HepG2 (cell line): ENCODE data around the gene APOC1. TPM values are rescaled to one million over a fixed set of nuclear protein-coding genes. Genes with fewer than 3 reads are reported as not detected.
A peak's percentile ranks its signal among the peaks of the same experiment; 100 is the strongest.

Experiments used
- ATRX ChIP-seq: sonication (generic); formaldehyde crosslinking; IDR thresholded peaks from 2 replicates; pipeline ENCODE4 v1.4.0; 2020; ENCODE audit warnings: missing genetic modification reagents, borderline replicate concordance
- BRD4 ChIP-seq: sonication (generic); formaldehyde crosslinking; IDR thresholded peaks from 2 replicates; pipeline ENCODE4 v1.4.0; 2020; ENCODE audit warnings: missing genetic modification reagents
- CAMTA2 ChIP-seq: sonication (generic); formaldehyde crosslinking; IDR thresholded peaks from 2 replicates; pipeline ENCODE4 v1.4.0; 2020; ENCODE audit warnings: mild to moderate bottlenecking, missing genetic modification reagents, borderline replicate concordance
- CCDC6 ChIP-seq: sonication (generic); formaldehyde crosslinking; IDR thresholded peaks from 2 replicates; pipeline ENCODE4 v1.8.1; 2022; ENCODE audit warnings: mild to moderate bottlenecking, missing genetic modification reagents, moderate library complexity
- CENPT ChIP-seq: sonication (generic); formaldehyde crosslinking; IDR thresholded peaks from 2 replicates; pipeline ENCODE4 v1.8.0; 2022; ENCODE audit warnings: low read depth, mild to moderate bottlenecking, moderate library complexity, missing genetic modification reagents
- ELF1 ChIP-seq: sonication (generic); formaldehyde crosslinking; IDR thresholded peaks from 2 replicates; pipeline ENCODE4 v1.4.0; 2020; ENCODE audit warnings: missing genetic modification reagents
- HIVEP1 ChIP-seq: sonication (generic); formaldehyde crosslinking; IDR thresholded peaks from 2 replicates; pipeline ENCODE4 v1.4.0; 2020; ENCODE audit warnings: mild to moderate bottlenecking, missing genetic modification reagents
- HMGA1 ChIP-seq: sonication (generic); formaldehyde crosslinking; conservative IDR thresholded peaks from 2 replicates; pipeline ENCODE4 v1.4.0; 2020; ENCODE audit warnings: missing genetic modification reagents
- MTF2 ChIP-seq: sonication (generic); formaldehyde crosslinking; IDR thresholded peaks from 2 replicates; pipeline ENCODE4 v1.5.0; 2020; ENCODE audit warnings: missing genetic modification reagents, borderline replicate concordance
- TBL1XR1 ChIP-seq: fragments of 150-350 bp; IDR thresholded peaks from 2 replicates; pipeline ENCODE4 v1.6.1; 2014; ENCODE audit warnings: borderline replicate concordance, low read length; ENCODE audit not compliant: partially characterized antibody
- THAP11 ChIP-seq: IDR thresholded peaks from 2 replicates; pipeline ENCODE4 v1.6.1; 2016; ENCODE audit warnings: missing biosample characterization, missing genetic modification reagents
- TP53 ChIP-seq: sonication (generic); formaldehyde crosslinking; conservative IDR thresholded peaks from 2 replicates; pipeline ENCODE4 v1.4.0; 2020; ENCODE audit warnings: missing genetic modification reagents
- ZBTB7B ChIP-seq: sonication (generic); formaldehyde crosslinking; IDR thresholded peaks from 2 replicates; pipeline ENCODE4 v1.4.0; 2020; ENCODE audit warnings: missing genetic modification reagents
- ZNF441 ChIP-seq: sonication (generic); formaldehyde crosslinking; IDR thresholded peaks from 2 replicates; pipeline ENCODE4 v1.7.0; 2021; ENCODE audit warnings: missing genetic modification reagents, borderline replicate concordance
- ZNF678 ChIP-seq: sonication (generic); formaldehyde crosslinking; IDR thresholded peaks from 2 replicates; pipeline ENCODE4 v1.4.0; 2020; ENCODE audit warnings: mild to moderate bottlenecking, missing genetic modification reagents
- ZSCAN21 ChIP-seq: sonication (generic); formaldehyde crosslinking; IDR thresholded peaks from 2 replicates; pipeline ENCODE4 v1.8.0; 2022; ENCODE audit warnings: mild to moderate bottlenecking, missing genetic modification reagents, moderate library complexity, borderline replicate concordance
- polyA plus RNA-seq, 8 experiments: library from polyadenylated mRNA; depleted of rRNA in 3 of 8; stranded (reverse) in 7 of 8; unstranded in 1 of 8; fragments of >200 nt; fragmentation: Illumina TruSeq in 4 of 8; extraction: Trizol in 4 of 8; gene quantifications; 2 replicates each; pipeline versions ENCODE4 v1.2.1 to v1.2.3, GENCODE V29; 2011 to 2016; ENCODE audit warnings: low read depth in 4 of 8, missing spikeins in 1 of 8, mixed read lengths in 1 of 8; ENCODE audit not compliant: insufficient read depth in 1 of 8
- total RNA-seq, 5 experiments: library from RNA; depleted of rRNA; stranded (reverse); fragments of >200 nt; fragmentation: Illumina TruSeq; extraction: Trizol; gene quantifications; 2 replicates each; pipeline ENCODE4 v1.2.3, GENCODE V29; 2016; ENCODE audit warnings: low read depth in 1 of 5
- TF ChIP-seq, protein P1 (sequence below): IDR thresholded peaks from 2 replicates; pipeline ENCODE4 v1.6.1; 2016; ENCODE audit warnings: low read depth
- TF ChIP-seq, protein P2 (sequence below): sonication (generic); formaldehyde crosslinking; conservative IDR thresholded peaks from 2 replicates; pipeline ENCODE4 v1.4.0; 2020; ENCODE audit warnings: mild to moderate bottlenecking, missing genetic modification reagents, moderate library complexity
- TF ChIP-seq, protein P3 (sequence below): IDR thresholded peaks from 2 replicates; pipeline ENCODE4 v1.4.0; 2020; ENCODE audit warnings: mild to moderate bottlenecking, missing genetic modification reagents
- TF ChIP-seq, protein P4 (sequence below): sonication (generic); formaldehyde crosslinking; IDR thresholded peaks from 2 replicates; pipeline ENCODE4 v1.4.0; 2020; ENCODE audit warnings: missing genetic modification reagents

Gene APOC1
- total and polyA plus RNA-seq, 2 of the 13 experiments (the other 11 are each of a cell fraction or from before 2014, with no cell fraction given) = 600 to 1,235 TPM

DNA sequence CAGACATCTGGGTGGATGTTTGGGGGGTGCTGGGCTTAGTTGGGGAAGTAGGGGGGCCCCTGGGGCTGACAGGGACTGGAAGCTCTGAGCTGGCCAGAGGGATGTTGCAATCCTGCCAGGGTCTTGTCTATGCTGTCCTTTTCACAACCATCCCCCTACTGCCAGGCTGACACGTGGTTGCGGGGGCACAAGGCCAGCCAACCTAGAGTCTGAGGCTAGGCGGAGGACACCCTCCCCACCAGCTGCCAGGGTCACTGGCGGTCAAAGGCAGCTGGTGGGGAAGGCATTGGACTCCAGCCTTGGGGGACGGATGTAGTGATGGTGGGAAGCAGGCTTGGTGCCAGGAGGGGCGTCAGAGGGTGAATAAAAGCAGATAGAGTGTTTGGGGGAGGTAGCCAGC is 1.6 kb upstream of the APOC1 start (continued):
- TF ChIP-seq CCDC6 (CRISPR knock-in tag) = peak; percentile 62; the same call in 1 of the 2 replicates
- TF ChIP-seq, protein P1, sequence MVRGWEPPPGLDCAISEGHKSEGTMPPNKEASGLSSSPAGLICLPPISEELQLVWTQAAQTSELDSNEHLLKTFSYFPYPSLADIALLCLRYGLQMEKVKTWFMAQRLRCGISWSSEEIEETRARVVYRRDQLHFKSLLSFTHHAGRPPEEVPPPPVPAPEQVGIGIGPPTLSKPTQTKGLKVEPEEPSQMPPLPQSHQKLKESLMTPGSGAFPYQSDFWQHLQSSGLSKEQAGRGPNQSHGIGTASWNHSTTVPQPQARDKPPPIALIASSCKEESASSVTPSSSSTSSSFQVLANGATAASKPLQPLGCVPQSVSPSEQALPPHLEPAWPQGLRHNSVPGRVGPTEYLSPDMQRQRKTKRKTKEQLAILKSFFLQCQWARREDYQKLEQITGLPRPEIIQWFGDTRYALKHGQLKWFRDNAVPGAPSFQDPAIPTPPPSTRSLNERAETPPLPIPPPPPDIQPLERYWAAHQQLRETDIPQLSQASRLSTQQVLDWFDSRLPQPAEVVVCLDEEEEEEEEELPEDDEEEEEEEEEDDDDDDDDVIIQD (CRISPR knock-in tag) = 0 out of 2 replicates have a peak, but pooled peaks have one; percentile 26
- TF ChIP-seq ZSCAN21 (CRISPR knock-in tag) = peak; percentile 47; the same call in 1 of the 2 replicates
- no peak for TF ChIP-seq TP53 (CRISPR knock-in tag)
- peak; percentile 86 for TF ChIP-seq TBL1XR1
- TF ChIP-seq BRD4 (CRISPR knock-in tag) = 0 out of 2 replicates have a peak, but pooled peaks have one; percentile 32
- TF ChIP-seq HMGA1 (CRISPR knock-in tag) = no peak
- TF ChIP-seq ZNF441 (CRISPR knock-in tag) = no peak
- TF ChIP-seq ELF1 = peak; percentile 41; the same call in 1 of the 2 replicates
- TF ChIP-seq, protein P2, sequence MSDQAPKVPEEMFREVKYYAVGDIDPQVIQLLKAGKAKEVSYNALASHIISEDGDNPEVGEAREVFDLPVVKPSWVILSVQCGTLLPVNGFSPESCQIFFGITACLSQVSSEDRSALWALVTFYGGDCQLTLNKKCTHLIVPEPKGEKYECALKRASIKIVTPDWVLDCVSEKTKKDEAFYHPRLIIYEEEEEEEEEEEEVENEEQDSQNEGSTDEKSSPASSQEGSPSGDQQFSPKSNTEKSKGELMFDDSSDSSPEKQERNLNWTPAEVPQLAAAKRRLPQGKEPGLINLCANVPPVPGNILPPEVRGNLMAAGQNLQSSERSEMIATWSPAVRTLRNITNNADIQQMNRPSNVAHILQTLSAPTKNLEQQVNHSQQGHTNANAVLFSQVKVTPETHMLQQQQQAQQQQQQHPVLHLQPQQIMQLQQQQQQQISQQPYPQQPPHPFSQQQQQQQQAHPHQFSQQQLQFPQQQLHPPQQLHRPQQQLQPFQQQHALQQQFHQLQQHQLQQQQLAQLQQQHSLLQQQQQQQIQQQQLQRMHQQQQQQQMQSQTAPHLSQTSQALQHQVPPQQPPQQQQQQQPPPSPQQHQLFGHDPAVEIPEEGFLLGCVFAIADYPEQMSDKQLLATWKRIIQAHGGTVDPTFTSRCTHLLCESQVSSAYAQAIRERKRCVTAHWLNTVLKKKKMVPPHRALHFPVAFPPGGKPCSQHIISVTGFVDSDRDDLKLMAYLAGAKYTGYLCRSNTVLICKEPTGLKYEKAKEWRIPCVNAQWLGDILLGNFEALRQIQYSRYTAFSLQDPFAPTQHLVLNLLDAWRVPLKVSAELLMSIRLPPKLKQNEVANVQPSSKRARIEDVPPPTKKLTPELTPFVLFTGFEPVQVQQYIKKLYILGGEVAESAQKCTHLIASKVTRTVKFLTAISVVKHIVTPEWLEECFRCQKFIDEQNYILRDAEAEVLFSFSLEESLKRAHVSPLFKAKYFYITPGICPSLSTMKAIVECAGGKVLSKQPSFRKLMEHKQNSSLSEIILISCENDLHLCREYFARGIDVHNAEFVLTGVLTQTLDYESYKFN (CRISPR knock-in tag) = peak; percentile 83
- TF ChIP-seq THAP11 = peak; percentile 65; the same call in 1 of the 2 replicates
- TF ChIP-seq MTF2 (CRISPR knock-in tag) = no peak
- 0 out of 2 replicates have a peak, but pooled peaks have one; percentile 33 for TF ChIP-seq HIVEP1 (CRISPR knock-in tag)
- no peak for TF ChIP-seq ATRX
- no peak for TF ChIP-seq CENPT (CRISPR knock-in tag)
- TF ChIP-seq ZBTB7B = peak; percentile 92
- TF ChIP-seq, protein P3, sequence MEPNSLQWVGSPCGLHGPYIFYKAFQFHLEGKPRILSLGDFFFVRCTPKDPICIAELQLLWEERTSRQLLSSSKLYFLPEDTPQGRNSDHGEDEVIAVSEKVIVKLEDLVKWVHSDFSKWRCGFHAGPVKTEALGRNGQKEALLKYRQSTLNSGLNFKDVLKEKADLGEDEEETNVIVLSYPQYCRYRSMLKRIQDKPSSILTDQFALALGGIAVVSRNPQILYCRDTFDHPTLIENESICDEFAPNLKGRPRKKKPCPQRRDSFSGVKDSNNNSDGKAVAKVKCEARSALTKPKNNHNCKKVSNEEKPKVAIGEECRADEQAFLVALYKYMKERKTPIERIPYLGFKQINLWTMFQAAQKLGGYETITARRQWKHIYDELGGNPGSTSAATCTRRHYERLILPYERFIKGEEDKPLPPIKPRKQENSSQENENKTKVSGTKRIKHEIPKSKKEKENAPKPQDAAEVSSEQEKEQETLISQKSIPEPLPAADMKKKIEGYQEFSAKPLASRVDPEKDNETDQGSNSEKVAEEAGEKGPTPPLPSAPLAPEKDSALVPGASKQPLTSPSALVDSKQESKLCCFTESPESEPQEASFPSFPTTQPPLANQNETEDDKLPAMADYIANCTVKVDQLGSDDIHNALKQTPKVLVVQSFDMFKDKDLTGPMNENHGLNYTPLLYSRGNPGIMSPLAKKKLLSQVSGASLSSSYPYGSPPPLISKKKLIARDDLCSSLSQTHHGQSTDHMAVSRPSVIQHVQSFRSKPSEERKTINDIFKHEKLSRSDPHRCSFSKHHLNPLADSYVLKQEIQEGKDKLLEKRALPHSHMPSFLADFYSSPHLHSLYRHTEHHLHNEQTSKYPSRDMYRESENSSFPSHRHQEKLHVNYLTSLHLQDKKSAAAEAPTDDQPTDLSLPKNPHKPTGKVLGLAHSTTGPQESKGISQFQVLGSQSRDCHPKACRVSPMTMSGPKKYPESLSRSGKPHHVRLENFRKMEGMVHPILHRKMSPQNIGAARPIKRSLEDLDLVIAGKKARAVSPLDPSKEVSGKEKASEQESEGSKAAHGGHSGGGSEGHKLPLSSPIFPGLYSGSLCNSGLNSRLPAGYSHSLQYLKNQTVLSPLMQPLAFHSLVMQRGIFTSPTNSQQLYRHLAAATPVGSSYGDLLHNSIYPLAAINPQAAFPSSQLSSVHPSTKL (CRISPR knock-in tag) = peak; percentile 85
- TF ChIP-seq, protein P4, sequence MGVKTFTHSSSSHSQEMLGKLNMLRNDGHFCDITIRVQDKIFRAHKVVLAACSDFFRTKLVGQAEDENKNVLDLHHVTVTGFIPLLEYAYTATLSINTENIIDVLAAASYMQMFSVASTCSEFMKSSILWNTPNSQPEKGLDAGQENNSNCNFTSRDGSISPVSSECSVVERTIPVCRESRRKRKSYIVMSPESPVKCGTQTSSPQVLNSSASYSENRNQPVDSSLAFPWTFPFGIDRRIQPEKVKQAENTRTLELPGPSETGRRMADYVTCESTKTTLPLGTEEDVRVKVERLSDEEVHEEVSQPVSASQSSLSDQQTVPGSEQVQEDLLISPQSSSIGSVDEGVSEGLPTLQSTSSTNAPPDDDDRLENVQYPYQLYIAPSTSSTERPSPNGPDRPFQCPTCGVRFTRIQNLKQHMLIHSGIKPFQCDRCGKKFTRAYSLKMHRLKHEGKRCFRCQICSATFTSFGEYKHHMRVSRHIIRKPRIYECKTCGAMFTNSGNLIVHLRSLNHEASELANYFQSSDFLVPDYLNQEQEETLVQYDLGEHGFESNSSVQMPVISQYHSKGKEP (CRISPR knock-in tag) = no peak
- TF ChIP-seq ZNF678 (CRISPR knock-in tag) = 0 out of 2 replicates have a peak, but pooled peaks have one; percentile 45
- TF ChIP-seq CAMTA2 = no peak
